Pulmonary artery endothelial cell (primary cell): ENCODE results near the gene TYMS. TPM values are rescaled to one million over a fixed set of nuclear protein-coding genes. Genes with fewer than 3 reads are reported as not detected.

Experiments
- DNase-seq: peaks from one replicate; pipeline ENCODE4 v3.0.0-alpha.2; 2011; ENCODE audit warnings: low read depth, low spot score
- total RNA-seq: library from RNA; depleted of rRNA; stranded (reverse); fragments of >200 nt; gene quantifications from 2 replicates; pipeline ENCODE4 v1.2.3, GENCODE V29; 2014

The TYMS gene
- total RNA-seq, 1 donor from 2014 or later: 48.0 TPM

GRCh38 chr18:644395-645004 is 13.0 kb upstream of the TYMS start:
- no peak for DNase-seq

- DNase-seq: no peak
These were observed 10.1 kb upstream of the TYMS start for GRCh38 chr18:647304-647703.

- no peak for DNase-seq
These were observed 8.1 kb upstream of the TYMS start for GRCh38 chr18:649341-649740.

GRCh38 chr18:650428-650858 is 7.0 kb upstream of the TYMS start:
- no peak for DNase-seq

- DNase-seq: no peak
These were observed 5.3 kb upstream of the TYMS start for GRCh38 chr18:652131-652530.

- no peak for DNase-seq
These were observed 3.9 kb upstream of the TYMS start for GRCh38 chr18:653512-653911.

- DNase-seq: no peak
These were observed 2.9 kb upstream of the TYMS start for GRCh38 chr18:654601-655000.

GRCh38 chr18:655445-655844 is 2.0 kb upstream of the TYMS start:
- no peak for DNase-seq

GRCh38 chr18:658001-658946 is 821 bp downstream of the TYMS start:
- DNase-seq: peak; percentile 60

- DNase-seq: no peak
These were observed 1.6 kb downstream of the TYMS start for GRCh38 chr18:658947-659533.

- no peak for DNase-seq
These were observed 2.1 kb downstream of the TYMS start for GRCh38 chr18:659597-659996.

- no peak for DNase-seq
These were observed 4.7 kb downstream of the TYMS start for GRCh38 chr18:662197-662596.

- DNase-seq: no peak
These were observed 8.7 kb downstream of the TYMS start for GRCh38 chr18:666177-666576.

- no peak for DNase-seq
These were observed 9.2 kb downstream of the TYMS start for GRCh38 chr18:666628-667027.

- no peak for DNase-seq
These were observed 10.8 kb downstream of the TYMS start for GRCh38 chr18:668260-668659.

- DNase-seq: no peak
These were observed 11.6 kb downstream of the TYMS start for GRCh38 chr18:669077-669476.

- DNase-seq: no peak
These were observed 13.1 kb downstream of the TYMS start for GRCh38 chr18:670522-670921.

GRCh38 chr18:671405-671804 is 14.0 kb downstream of the TYMS start:
- no peak for DNase-seq

GRCh38 chr18:673317-673716 is 15.9 kb downstream of the TYMS start:
- no peak for DNase-seq

- no peak for DNase-seq
These were observed 16.3 kb downstream of the TYMS start for GRCh38 chr18:673769-674168.

- no peak for DNase-seq
These were observed 17.9 kb downstream of the TYMS start for GRCh38 chr18:675307-675706.

- DNase-seq: no peak
These were observed 18.6 kb downstream of the TYMS start for GRCh38 chr18:676069-676468.
